K562 (cell line): ENCODE data around the gene DHDDS. TPM values are rescaled to one million over a fixed set of nuclear protein-coding genes. Genes with fewer than 3 reads are reported as not detected.

ENCODE experiments used
- ARID2 ChIP-seq: fragments of 450-650 bp; IDR thresholded peaks from 2 replicates; pipeline ENCODE4 v1.6.1; 2017; ENCODE audit warnings: antibody characterized with exemption, mild to moderate bottlenecking
- CEBPG ChIP-seq, 3 experiments: fragments of 200-800 bp in 1 of 3; sonication (Bioruptor generic) in 1 of 3; sonication (generic) in 1 of 3; formaldehyde crosslinking in 1 of 3; IDR thresholded peaks in 2 of 3; conservative IDR thresholded peaks in 1 of 3; 2 replicates each; pipeline versions ENCODE4 v1.6.1 to v1.8.0; 2016 to 2022; ENCODE audit warnings: missing compliant biosample characterization in 2 of 3, missing genetic modification characterization in 2 of 3, mild to moderate bottlenecking in 1 of 3, missing genetic modification reagents in 1 of 3
- CTBP1 ChIP-seq: fragments of 450-650 bp; IDR thresholded peaks from 2 replicates; pipeline ENCODE4 v1.6.1; 2016; ENCODE audit warnings: borderline replicate concordance
- ESRRB ChIP-seq: fragments of 250-450 bp; sonication (Bioruptor Pico); IDR thresholded peaks from 2 replicates; pipeline ENCODE4 v1.5.0; 2020; ENCODE audit warnings: mild to moderate bottlenecking, moderate library complexity, borderline replicate concordance
- FOS ChIP-seq: IDR thresholded peaks from 3 replicates; pipeline ENCODE4 v1.6.1; 2011; ENCODE audit not compliant: insufficient read length; ENCODE audit errors: extremely low read depth
- FOXJ2 ChIP-seq: fragments of 200-800 bp; sonication (Bioruptor generic); IDR thresholded peaks from 2 replicates; pipeline ENCODE4 v1.6.1; 2016; ENCODE audit warnings: missing genetic modification characterization, missing compliant biosample characterization
- HNRNPUL1 ChIP-seq: fragments of 200-400 bp; formaldehyde crosslinking; IDR thresholded peaks from 2 replicates; pipeline ENCODE4 v1.6.1; 2017; ENCODE audit warnings: low read length
- KAT8 ChIP-seq: fragments of 450-650 bp; IDR thresholded peaks from 2 replicates; pipeline ENCODE4 v1.6.1; 2016; ENCODE audit warnings: low read depth, mild to moderate bottlenecking
- LEF1 ChIP-seq: fragments of 450-650 bp; IDR thresholded peaks from 2 replicates; pipeline ENCODE4 v1.6.1; 2016; ENCODE audit warnings: mild to moderate bottlenecking
- MAFF ChIP-seq: IDR thresholded peaks from 2 replicates; pipeline ENCODE4 v1.6.1; 2012; ENCODE audit warnings: low read length, improper control_type of control experiment
- MEIS2 ChIP-seq: fragments of 450-650 bp; IDR thresholded peaks from 2 replicates; pipeline ENCODE4 v1.6.1; 2014; ENCODE audit warnings: mild to moderate bottlenecking; ENCODE audit not compliant: partially characterized antibody
- PHB ChIP-seq: fragments of 250-450 bp; sonication (Bioruptor Pico); IDR thresholded peaks from 2 replicates; pipeline ENCODE4 v1.5.0; 2021
- PML ChIP-seq: IDR thresholded peaks from 2 replicates; pipeline ENCODE4 v1.6.1; 2012; ENCODE audit warnings: low read length, inconsistent platforms
- PTTG1 ChIP-seq: fragments of 450-650 bp; IDR thresholded peaks from 2 replicates; pipeline ENCODE4 v1.6.1; 2016; ENCODE audit warnings: low read depth, mild to moderate bottlenecking, missing genetic modification characterization, missing compliant biosample characterization
- RFX7 ChIP-seq: fragments of 250-450 bp; sonication (Bioruptor Pico); IDR thresholded peaks from 2 replicates; pipeline ENCODE4 v1.5.1; 2021; ENCODE audit warnings: mild to moderate bottlenecking
- ZNF174 ChIP-seq: fragments of 250-450 bp; sonication (Bioruptor Pico); IDR thresholded peaks from 2 replicates; pipeline ENCODE4 v1.4.0; 2020; ENCODE audit warnings: mild to moderate bottlenecking
- ZNF253 ChIP-seq: fragments of 250-450 bp; sonication (Bioruptor Pico); conservative IDR thresholded peaks from 2 replicates; pipeline ENCODE4 v1.6.1; 2021; ENCODE audit warnings: mild to moderate bottlenecking
- ZNF507 ChIP-seq: conservative IDR thresholded peaks from 2 replicates; pipeline ENCODE4 v1.6.1; 2017; ENCODE audit warnings: missing genetic modification characterization, missing compliant biosample characterization
- ZNF780A ChIP-seq: fragments of 250-450 bp; sonication (Bioruptor Pico); IDR thresholded peaks from 2 replicates; pipeline ENCODE4 v1.5.0; 2021; ENCODE audit warnings: mild to moderate bottlenecking
- ZSCAN32 ChIP-seq: fragments of 450-650 bp; formaldehyde crosslinking; IDR thresholded peaks from 2 replicates; pipeline ENCODE4 v1.4.0; 2020; ENCODE audit warnings: mild to moderate bottlenecking, moderate library complexity
- polyA plus RNA-seq, 8 experiments: library from polyadenylated mRNA; depleted of rRNA in 4 of 8; stranded (reverse) in 5 of 8; unstranded in 3 of 8; fragments of >200 nt; fragmentation: Nextera tagmentation in 2 of 8; fragmentation: Illumina TruSeq in 1 of 8; extraction: Ambion mirVana in 2 of 8; extraction: Trizol in 1 of 8; gene quantifications; 2 replicates each; pipeline versions ENCODE4 v1.2.1 to v1.2.3, GENCODE V29; 2011 to 2014; ENCODE audit warnings: inconsistent platforms in 1 of 8, missing spikeins in 1 of 8
- total RNA-seq, 7 experiments: library from RNA; depleted of rRNA in 6 of 7; stranded (reverse); fragments of >200 nt in 6 of 7; fragmentation: Illumina TruSeq in 2 of 7; extraction: Trizol in 2 of 7; gene quantifications; 2 replicates each; pipeline versions ENCODE4 v1.2.1 to v1.2.3, GENCODE V29; 2011 to 2021; ENCODE audit warnings: low replicate concordance in 1 of 7
- TF ChIP-seq, protein P1 (sequence below): fragments of 250-450 bp; sonication (Bioruptor Pico); IDR thresholded peaks from 2 replicates; pipeline ENCODE4 v1.4.0; 2020; ENCODE audit warnings: mild to moderate bottlenecking, moderate library complexity, borderline replicate concordance
- TF ChIP-seq, protein P2 (sequence below): sonication (generic); formaldehyde crosslinking; IDR thresholded peaks from 2 replicates; pipeline ENCODE4 v1.8.1; 2023; ENCODE audit warnings: missing genetic modification reagents, mild to moderate bottlenecking, borderline replicate concordance

The DHDDS gene
- total and polyA plus RNA-seq, 9 of the 15 experiments (the other 6 are each of a cell fraction or from before 2014, with no cell fraction given): 33.3 to 55.0 (median 44.3) TPM

DNA sequence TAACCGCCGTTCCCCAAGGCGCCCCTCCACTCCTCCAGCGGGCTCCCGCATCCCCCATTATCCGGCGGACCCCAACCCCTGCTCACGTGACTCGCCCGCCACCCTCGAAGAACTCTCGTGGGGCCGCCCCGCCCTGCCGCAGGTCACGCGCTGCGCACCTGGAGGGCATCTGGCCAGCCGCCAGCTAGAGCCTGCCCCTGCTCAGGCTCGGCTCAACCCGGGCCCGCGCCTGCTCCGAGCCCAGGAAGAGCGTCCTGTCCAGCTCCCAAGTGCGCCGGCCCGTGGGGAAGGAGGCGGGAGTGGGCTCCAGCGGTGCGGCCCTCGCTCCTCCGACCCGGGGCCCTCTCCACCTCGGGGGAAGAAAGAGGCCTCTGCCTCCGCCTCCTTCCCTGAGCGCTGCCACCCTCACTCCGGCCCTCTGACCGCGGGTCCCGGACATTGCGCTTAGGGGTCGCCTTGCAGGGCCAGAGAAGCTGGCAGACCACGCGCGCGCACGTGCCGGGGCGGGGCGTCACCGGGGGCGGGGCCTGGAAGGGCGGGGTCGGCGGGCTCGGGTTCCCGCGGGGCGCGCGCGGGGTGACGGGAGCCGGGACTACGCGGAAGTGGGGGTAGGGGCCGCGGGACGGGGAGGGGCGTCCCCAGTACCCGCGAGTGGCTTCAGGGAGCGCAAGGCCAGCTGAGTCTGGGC, 68.5 kb downstream of the DHDDS start (continued):
- TF ChIP-seq ZNF253 (no peak), LEF1 (peak; percentile 58; the same call in 1 of the 2 replicates), FOXJ2 (no peak), PHB (CRISPR knock-in tag) (0 out of 2 replicates have a peak, but pooled peaks have one; percentile 72), RFX7 (CRISPR knock-in tag) (no peak), ZNF507 (tag) (no peak), PTTG1 (tag) (no peak), CTBP1 (peak; percentile 80), ZNF174 (no peak), MEIS2 (no peak), MAFF (no peak), ZSCAN32 (CRISPR knock-in tag) (no peak), ZNF780A (CRISPR knock-in tag) (no peak), ARID2 (no peak; the same call in 1 of the 2 replicates), PML (no peak), FOS (no peak), HNRNPUL1 (no peak), KAT8 (no peak), CEBPG (CRISPR knock-in tag; IDR thresholded peaks at IDR 0.05) (no peak; the same call in 1 of the 2 replicates), CEBPG (tag; conservative IDR thresholded peaks at IDR 0.05 in 1 of 2, IDR thresholded peaks at IDR 0.05 in 1 of 2) (no peak), ESRRB (CRISPR knock-in tag) (no peak)
- TF ChIP-seq, protein P1, sequence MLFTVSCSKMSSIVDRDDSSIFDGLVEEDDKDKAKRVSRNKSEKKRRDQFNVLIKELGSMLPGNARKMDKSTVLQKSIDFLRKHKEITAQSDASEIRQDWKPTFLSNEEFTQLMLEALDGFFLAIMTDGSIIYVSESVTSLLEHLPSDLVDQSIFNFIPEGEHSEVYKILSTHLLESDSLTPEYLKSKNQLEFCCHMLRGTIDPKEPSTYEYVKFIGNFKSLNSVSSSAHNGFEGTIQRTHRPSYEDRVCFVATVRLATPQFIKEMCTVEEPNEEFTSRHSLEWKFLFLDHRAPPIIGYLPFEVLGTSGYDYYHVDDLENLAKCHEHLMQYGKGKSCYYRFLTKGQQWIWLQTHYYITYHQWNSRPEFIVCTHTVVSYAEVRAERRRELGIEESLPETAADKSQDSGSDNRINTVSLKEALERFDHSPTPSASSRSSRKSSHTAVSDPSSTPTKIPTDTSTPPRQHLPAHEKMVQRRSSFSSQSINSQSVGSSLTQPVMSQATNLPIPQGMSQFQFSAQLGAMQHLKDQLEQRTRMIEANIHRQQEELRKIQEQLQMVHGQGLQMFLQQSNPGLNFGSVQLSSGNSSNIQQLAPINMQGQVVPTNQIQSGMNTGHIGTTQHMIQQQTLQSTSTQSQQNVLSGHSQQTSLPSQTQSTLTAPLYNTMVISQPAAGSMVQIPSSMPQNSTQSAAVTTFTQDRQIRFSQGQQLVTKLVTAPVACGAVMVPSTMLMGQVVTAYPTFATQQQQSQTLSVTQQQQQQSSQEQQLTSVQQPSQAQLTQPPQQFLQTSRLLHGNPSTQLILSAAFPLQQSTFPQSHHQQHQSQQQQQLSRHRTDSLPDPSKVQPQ (CRISPR knock-in tag): peak; percentile 77; the same call in 1 of the 2 replicates
- TF ChIP-seq, protein P2, sequence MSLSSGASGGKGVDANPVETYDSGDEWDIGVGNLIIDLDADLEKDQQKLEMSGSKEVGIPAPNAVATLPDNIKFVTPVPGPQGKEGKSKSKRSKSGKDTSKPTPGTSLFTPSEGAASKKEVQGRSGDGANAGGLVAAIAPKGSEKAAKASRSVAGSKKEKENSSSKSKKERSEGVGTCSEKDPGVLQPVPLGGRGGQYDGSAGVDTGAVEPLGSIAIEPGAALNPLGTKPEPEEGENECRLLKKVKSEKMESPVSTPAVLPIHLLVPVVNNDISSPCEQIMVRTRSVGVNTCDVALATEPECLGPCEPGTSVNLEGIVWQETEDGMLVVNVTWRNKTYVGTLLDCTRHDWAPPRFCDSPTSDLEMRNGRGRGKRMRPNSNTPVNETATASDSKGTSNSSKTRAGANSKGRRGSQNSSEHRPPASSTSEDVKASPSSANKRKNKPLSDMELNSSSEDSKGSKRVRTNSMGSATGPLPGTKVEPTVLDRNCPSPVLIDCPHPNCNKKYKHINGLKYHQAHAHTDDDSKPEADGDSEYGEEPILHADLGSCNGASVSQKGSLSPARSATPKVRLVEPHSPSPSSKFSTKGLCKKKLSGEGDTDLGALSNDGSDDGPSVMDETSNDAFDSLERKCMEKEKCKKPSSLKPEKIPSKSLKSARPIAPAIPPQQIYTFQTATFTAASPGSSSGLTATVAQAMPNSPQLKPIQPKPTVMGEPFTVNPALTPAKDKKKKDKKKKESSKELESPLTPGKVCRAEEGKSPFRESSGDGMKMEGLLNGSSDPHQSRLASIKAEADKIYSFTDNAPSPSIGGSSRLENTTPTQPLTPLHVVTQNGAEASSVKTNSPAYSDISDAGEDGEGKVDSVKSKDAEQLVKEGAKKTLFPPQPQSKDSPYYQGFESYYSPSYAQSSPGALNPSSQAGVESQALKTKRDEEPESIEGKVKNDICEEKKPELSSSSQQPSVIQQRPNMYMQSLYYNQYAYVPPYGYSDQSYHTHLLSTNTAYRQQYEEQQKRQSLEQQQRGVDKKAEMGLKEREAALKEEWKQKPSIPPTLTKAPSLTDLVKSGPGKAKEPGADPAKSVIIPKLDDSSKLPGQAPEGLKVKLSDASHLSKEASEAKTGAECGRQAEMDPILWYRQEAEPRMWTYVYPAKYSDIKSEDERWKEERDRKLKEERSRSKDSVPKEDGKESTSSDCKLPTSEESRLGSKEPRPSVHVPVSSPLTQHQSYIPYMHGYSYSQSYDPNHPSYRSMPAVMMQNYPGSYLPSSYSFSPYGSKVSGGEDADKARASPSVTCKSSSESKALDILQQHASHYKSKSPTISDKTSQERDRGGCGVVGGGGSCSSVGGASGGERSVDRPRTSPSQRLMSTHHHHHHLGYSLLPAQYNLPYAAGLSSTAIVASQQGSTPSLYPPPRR (CRISPR knock-in tag): peak; percentile 91; the same call in 1 of the 2 replicates
